K562 (cell line): Measurements from ENCODE around the gene DMD.

Experiments
- CHD4 ChIP-seq: fragments of 200-600 bp; sonication (generic); IDR thresholded peaks from 3 replicates; pipeline ENCODE4 v1.6.1; 2012; ENCODE audit warnings: low read depth, mild to moderate bottlenecking, mixed read lengths, low read length, inconsistent platforms; ENCODE audit not compliant: insufficient read depth, insufficient replicate concordance, poor library complexity, severe bottlenecking
- CREB1 ChIP-seq, 2 experiments: sonication (generic) in 1 of 2; formaldehyde crosslinking in 1 of 2; IDR thresholded peaks; 2 replicates each; pipeline versions ENCODE4 v1.6.1 to v1.8.0; 2012 to 2022; ENCODE audit warnings: inconsistent platforms in 1 of 2, mild to moderate bottlenecking in 1 of 2, missing genetic modification reagents in 1 of 2, moderate library complexity in 1 of 2
- ILF3 ChIP-seq: fragments of 450-650 bp; IDR thresholded peaks from 2 replicates; pipeline ENCODE4 v1.6.1; 2018; ENCODE audit warnings: antibody characterized with exemption, mild to moderate bottlenecking, moderate library complexity, borderline replicate concordance
- NONO ChIP-seq, 2 experiments: fragments of 200-400 bp in 1 of 2; fragments of 450-650 bp in 1 of 2; formaldehyde crosslinking in 1 of 2; IDR thresholded peaks; 2 replicates each; pipeline ENCODE4 v1.6.1; 2017; ENCODE audit warnings: low read depth in 2 of 2, mild to moderate bottlenecking in 2 of 2, moderate library complexity in 2 of 2, low read length in 1 of 2
- YY1 ChIP-seq, 3 experiments: IDR thresholded peaks; 2 replicates each; pipeline ENCODE4 v1.6.1; 2011; ENCODE audit warnings: low read length in 2 of 3, mild to moderate bottlenecking in 2 of 3, moderate library complexity in 2 of 3, borderline replicate concordance in 1 of 3, control low read depth in 1 of 3, low read depth in 1 of 3; ENCODE audit not compliant: insufficient read depth in 3 of 3, insufficient replicate concordance in 2 of 3, control insufficient read depth in 1 of 3, insufficient read length in 1 of 3; ENCODE audit errors: extremely low read depth in 1 of 3
- ZC3H8 ChIP-seq: fragments of 450-650 bp; IDR thresholded peaks from 2 replicates; pipeline ENCODE4 v1.6.1; 2017
- ZKSCAN8 ChIP-seq: fragments of 200-800 bp; sonication (Bioruptor generic); IDR thresholded peaks from 2 replicates; pipeline ENCODE4 v1.6.1; 2016; ENCODE audit warnings: missing genetic modification characterization, missing compliant biosample characterization
- ZNF24 ChIP-seq: fragments of 450-650 bp; IDR thresholded peaks from 2 replicates; pipeline ENCODE4 v1.6.1; 2016
- TF ChIP-seq, protein P1 (sequence below): sonication (generic); formaldehyde crosslinking; IDR thresholded peaks from 2 replicates; pipeline ENCODE4 v1.9.0; 2022; ENCODE audit warnings: mild to moderate bottlenecking, missing genetic modification reagents
- TF ChIP-seq, protein P2 (sequence below), 2 experiments: IDR thresholded peaks in 1 of 2; conservative IDR thresholded peaks in 1 of 2; 2 replicates each; pipeline ENCODE4 v1.6.1; 2016; ENCODE audit warnings: low read depth in 2 of 2, mild to moderate bottlenecking in 1 of 2, missing compliant biosample characterization in 1 of 2, missing genetic modification characterization in 1 of 2, moderate library complexity in 1 of 2
- TF ChIP-seq, protein P3 (sequence below): IDR thresholded peaks from 2 replicates; pipeline ENCODE4 v1.6.1; 2011; ENCODE audit not compliant: insufficient read length; ENCODE audit errors: extremely low read depth
- TF ChIP-seq, protein P4 (sequence below), 3 experiments: IDR thresholded peaks in 2 of 3; conservative IDR thresholded peaks in 1 of 3; 2 replicates each; pipeline ENCODE4 v1.5.1; 2011 to 2012; ENCODE audit warnings: low read length in 3 of 3, mild to moderate bottlenecking in 3 of 3, control low read depth in 2 of 3, improper control_type of control experiment in 1 of 3, inconsistent platforms in 1 of 3, low read depth in 1 of 3, mixed read lengths in 1 of 3, moderate library complexity in 1 of 3; ENCODE audit not compliant: insufficient read depth in 2 of 3
- TF ChIP-seq, protein P5 (sequence below): sonication (generic); formaldehyde crosslinking; IDR thresholded peaks from 2 replicates; pipeline ENCODE4 v1.8.1; 2022; ENCODE audit warnings: missing genetic modification reagents

DNA sequence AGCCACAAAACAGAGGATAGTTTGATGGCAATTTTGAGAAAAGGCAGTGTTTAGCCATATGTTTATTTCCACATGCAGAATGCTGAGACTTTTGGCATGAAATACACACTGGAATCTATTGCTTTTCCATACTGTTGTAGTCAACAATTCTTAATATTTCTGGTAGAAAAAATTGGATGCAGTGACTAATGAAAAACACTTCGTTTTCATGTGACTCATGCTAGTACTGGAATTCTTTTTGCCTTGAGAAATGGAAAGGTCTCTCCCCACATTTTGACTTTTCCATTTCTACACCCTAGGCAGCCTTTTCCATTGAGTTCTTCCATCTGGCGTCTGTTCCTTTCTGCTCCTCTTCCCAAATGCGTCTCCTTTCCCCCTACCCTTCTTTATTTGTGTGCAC is 1714.3 kb downstream of the DMD start:
- TF ChIP-seq, protein P1, sequence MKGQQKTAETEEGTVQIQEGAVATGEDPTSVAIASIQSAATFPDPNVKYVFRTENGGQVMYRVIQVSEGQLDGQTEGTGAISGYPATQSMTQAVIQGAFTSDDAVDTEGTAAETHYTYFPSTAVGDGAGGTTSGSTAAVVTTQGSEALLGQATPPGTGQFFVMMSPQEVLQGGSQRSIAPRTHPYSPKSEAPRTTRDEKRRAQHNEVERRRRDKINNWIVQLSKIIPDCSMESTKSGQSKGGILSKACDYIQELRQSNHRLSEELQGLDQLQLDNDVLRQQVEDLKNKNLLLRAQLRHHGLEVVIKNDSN (CRISPR knock-in tag), result no peak
- TF ChIP-seq NONO (IDR thresholded peaks at IDR 0.05; ENCODE audit: low read depth in 2 of 2, low read length in 1 of 2) (no peak), CREB1 (IDR thresholded peaks at IDR 0.05) (no peak), CREB1 (CRISPR knock-in tag; IDR thresholded peaks at IDR 0.05) (no peak), ZNF24 (no peak), ILF3 (no peak), YY1 (IDR thresholded peaks at IDR 0.05; ENCODE audit: borderline replicate concordance in 1 of 3, control insufficient read depth in 1 of 3, extremely low read depth in 1 of 3, insufficient read depth in 3 of 3, insufficient read length in 1 of 3, insufficient replicate concordance in 2 of 3, low read depth in 1 of 3, low read length in 2 of 3) (no peak), CHD4 (no peak), ZKSCAN8 (CRISPR knock-in tag) (no peak), ZC3H8 (no peak)
- TF ChIP-seq, protein P2, sequence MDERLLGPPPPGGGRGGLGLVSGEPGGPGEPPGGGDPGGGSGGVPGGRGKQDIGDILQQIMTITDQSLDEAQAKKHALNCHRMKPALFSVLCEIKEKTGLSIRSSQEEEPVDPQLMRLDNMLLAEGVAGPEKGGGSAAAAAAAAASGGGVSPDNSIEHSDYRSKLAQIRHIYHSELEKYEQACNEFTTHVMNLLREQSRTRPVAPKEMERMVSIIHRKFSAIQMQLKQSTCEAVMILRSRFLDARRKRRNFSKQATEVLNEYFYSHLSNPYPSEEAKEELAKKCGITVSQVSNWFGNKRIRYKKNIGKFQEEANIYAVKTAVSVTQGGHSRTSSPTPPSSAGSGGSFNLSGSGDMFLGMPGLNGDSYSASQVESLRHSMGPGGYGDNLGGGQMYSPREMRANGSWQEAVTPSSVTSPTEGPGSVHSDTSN (CRISPR knock-in tag; IDR thresholded peaks at IDR 0.05; ENCODE audit: low read depth), result no peak
- TF ChIP-seq, protein P2 (tag; conservative IDR thresholded peaks at IDR 0.05; ENCODE audit: low read depth), result no peak
- TF ChIP-seq, protein P3, sequence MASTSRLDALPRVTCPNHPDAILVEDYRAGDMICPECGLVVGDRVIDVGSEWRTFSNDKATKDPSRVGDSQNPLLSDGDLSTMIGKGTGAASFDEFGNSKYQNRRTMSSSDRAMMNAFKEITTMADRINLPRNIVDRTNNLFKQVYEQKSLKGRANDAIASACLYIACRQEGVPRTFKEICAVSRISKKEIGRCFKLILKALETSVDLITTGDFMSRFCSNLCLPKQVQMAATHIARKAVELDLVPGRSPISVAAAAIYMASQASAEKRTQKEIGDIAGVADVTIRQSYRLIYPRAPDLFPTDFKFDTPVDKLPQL, result no peak
- TF ChIP-seq, protein P4, sequence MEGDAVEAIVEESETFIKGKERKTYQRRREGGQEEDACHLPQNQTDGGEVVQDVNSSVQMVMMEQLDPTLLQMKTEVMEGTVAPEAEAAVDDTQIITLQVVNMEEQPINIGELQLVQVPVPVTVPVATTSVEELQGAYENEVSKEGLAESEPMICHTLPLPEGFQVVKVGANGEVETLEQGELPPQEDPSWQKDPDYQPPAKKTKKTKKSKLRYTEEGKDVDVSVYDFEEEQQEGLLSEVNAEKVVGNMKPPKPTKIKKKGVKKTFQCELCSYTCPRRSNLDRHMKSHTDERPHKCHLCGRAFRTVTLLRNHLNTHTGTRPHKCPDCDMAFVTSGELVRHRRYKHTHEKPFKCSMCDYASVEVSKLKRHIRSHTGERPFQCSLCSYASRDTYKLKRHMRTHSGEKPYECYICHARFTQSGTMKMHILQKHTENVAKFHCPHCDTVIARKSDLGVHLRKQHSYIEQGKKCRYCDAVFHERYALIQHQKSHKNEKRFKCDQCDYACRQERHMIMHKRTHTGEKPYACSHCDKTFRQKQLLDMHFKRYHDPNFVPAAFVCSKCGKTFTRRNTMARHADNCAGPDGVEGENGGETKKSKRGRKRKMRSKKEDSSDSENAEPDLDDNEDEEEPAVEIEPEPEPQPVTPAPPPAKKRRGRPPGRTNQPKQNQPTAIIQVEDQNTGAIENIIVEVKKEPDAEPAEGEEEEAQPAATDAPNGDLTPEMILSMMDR (IDR thresholded peaks at IDR 0.05 in 2 of 3, conservative IDR thresholded peaks at IDR 0.05 in 1 of 3; ENCODE audit: insufficient read depth in 2 of 3, low read depth in 1 of 3, low read length in 3 of 3), result no peak
- TF ChIP-seq, protein P5, sequence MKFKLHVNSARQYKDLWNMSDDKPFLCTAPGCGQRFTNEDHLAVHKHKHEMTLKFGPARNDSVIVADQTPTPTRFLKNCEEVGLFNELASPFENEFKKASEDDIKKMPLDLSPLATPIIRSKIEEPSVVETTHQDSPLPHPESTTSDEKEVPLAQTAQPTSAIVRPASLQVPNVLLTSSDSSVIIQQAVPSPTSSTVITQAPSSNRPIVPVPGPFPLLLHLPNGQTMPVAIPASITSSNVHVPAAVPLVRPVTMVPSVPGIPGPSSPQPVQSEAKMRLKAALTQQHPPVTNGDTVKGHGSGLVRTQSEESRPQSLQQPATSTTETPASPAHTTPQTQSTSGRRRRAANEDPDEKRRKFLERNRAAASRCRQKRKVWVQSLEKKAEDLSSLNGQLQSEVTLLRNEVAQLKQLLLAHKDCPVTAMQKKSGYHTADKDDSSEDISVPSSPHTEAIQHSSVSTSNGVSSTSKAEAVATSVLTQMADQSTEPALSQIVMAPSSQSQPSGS, result no peak
